Measurements from ENCODE around the gene P2RX1.
"Not testable (repeated sequence)": the region's sequence is repeated elsewhere in the genome, so short reads cannot be mapped to it uniquely, and the experiment has no call there.

The P2RX1 gene

GRCh38 chr17:3949418-3949817, 33.2 kb upstream of the P2RX1 start:
- peaks cover 2% of the 10 kb centered on the region for H3K9me3 ChIP-seq (ENCODE audit: severe bottlenecking)
- no peak for DNase-seq
- peak overlapping the region; percentile 84 for H3K27ac ChIP-seq
- no peaks in the 10 kb centered on the region for H3K36me3 ChIP-seq
- TF ChIP-seq CTCF (IDR thresholded peaks at IDR 0.05; ENCODE audit: low read depth, low read length) = no peak
- no peaks in the 10 kb centered on the region for H3K27me3 ChIP-seq (ENCODE audit: insufficient read depth, low read depth, severe bottlenecking)
- H3K4me3 ChIP-seq (ENCODE audit: low read depth, low read length) = no peak overlapping the region

GRCh38 chr17:3948551-3948950, 32.3 kb upstream of the P2RX1 start:
- H3K27ac ChIP-seq = peak overlapping the region; percentile 84
- peak; percentile 88 for DNase-seq
- H3K27me3 ChIP-seq (ENCODE audit: insufficient read depth, low read depth, severe bottlenecking); H3K36me3 ChIP-seq; H3K4me3 ChIP-seq (ENCODE audit: low read depth, low read length); H3K9me3 ChIP-seq (ENCODE audit: severe bottlenecking): not testable (repeated sequence)

DNA sequence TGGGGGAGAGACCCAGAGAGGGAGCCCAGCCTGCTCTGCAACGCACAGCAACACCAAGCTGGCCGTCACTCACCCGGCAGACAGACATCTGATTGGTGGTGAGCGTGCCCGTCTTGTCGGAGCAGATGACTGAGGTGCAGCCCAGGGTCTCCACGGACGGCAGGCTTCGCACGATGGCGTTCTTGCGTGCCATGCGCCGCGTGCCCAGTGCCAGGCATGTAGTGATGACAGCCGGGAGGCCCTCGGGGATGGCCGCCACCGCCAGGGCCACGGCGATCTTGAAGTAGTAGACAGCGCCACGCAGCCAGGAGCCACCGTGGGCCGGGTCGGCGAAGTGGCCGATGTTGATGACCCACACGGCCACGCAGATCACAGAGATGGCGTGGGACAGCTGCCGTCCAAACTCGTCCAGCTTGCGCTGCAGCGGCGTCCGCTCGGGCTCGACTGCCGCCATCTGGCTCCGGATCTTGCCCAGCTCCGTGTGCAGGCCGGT, 31.1 kb upstream of the P2RX1 start:
- Histone ChIP-seq H3K27ac (peak overlapping the region; percentile 84), H3K4me3 (ENCODE audit: low read depth, low read length) (no peak overlapping the region), H3K36me3 (no peaks in the 10 kb centered on the region), H3K9me3 (ENCODE audit: severe bottlenecking) (peaks cover 6% of the 10 kb centered on the region), H3K27me3 (ENCODE audit: insufficient read depth, low read depth, severe bottlenecking) (no peaks in the 10 kb centered on the region)
- no peak for TF ChIP-seq CTCF (IDR thresholded peaks at IDR 0.05; ENCODE audit: low read depth, low read length)
- no peak for DNase-seq

DNA sequence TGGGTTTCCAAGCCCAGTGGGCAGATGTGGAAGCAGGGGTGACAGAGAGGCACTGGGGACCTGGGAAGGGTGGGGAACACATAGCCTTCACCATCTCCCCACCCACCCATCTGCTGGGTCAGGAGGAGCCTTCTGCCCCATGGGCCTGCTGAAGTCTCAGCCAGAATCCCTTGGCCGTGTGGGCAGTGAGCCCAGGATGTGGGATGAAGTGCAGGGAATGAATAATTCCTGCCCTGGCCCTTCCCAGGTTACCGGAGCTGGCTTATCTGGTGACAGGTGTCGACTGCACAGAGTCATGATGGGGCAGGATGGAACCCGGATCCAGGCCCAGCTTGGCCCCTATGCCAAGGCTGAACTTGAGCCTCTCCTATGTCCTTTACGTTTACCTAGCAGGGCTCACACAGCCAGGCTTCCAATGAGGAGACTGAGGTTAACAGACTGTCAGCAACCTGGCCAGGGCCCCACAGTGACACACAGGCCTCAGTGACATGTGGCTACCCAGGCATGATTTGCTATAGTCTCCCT, 30.5 kb upstream of the P2RX1 start:
- peaks cover 6% of the 10 kb centered on the region for H3K9me3 ChIP-seq (ENCODE audit: severe bottlenecking)
- no peaks in the 10 kb centered on the region for H3K36me3 ChIP-seq
- peak; percentile 44 for DNase-seq
- no peak overlapping the region for H3K4me3 ChIP-seq (ENCODE audit: low read depth, low read length)
- H3K27me3 ChIP-seq (ENCODE audit: insufficient read depth, low read depth, severe bottlenecking) = no peaks in the 10 kb centered on the region
- no peak for TF ChIP-seq CTCF (IDR thresholded peaks at IDR 0.05; ENCODE audit: low read depth, low read length)
- H3K27ac ChIP-seq = peak overlapping the region; percentile 84

- H3K9me3 ChIP-seq (ENCODE audit: severe bottlenecking) = peaks cover 6% of the 10 kb centered on the region
- no peak for TF ChIP-seq CTCF (IDR thresholded peaks at IDR 0.05; ENCODE audit: low read depth, low read length)
- H3K27ac ChIP-seq = peak overlapping the region; percentile 84
- H3K27me3 ChIP-seq (ENCODE audit: insufficient read depth, low read depth, severe bottlenecking) = no peaks in the 10 kb centered on the region
- H3K4me3 ChIP-seq (ENCODE audit: low read depth, low read length) = no peak overlapping the region
- no peaks in the 10 kb centered on the region for H3K36me3 ChIP-seq
- no peak for DNase-seq
Measured at GRCh38 chr17:3944485-3945388, 28.5 kb upstream of the P2RX1 start.

GRCh38 chr17:3943240-3943891, 27.1 kb upstream of the P2RX1 start:
- H3K27ac ChIP-seq = no peak overlapping the region; the same call in 1 of the 2 replicates
- H3K9me3 ChIP-seq (ENCODE audit: severe bottlenecking) = peaks cover 6% of the 10 kb centered on the region
- no peak overlapping the region for H3K4me3 ChIP-seq (ENCODE audit: low read depth, low read length)
- no peaks in the 10 kb centered on the region for H3K36me3 ChIP-seq
- H3K27me3 ChIP-seq (ENCODE audit: insufficient read depth, low read depth, severe bottlenecking) = no peaks in the 10 kb centered on the region
- no peak for TF ChIP-seq CTCF (IDR thresholded peaks at IDR 0.05; ENCODE audit: low read depth, low read length)
- DNase-seq = no peak
